HG03442 (cell line): ENCODE measurements around the gene ASTN2.

ENCODE experiments used
- ATAC-seq: cut with Tn5 transposase; IDR thresholded peaks from one replicate; pipeline ENCODE4 v1.9.1; 2021; ENCODE audit warnings: mild to moderate bottlenecking, moderate library complexity; ENCODE audit not compliant: unreplicated experiment

ASTN2 gene

DNA sequence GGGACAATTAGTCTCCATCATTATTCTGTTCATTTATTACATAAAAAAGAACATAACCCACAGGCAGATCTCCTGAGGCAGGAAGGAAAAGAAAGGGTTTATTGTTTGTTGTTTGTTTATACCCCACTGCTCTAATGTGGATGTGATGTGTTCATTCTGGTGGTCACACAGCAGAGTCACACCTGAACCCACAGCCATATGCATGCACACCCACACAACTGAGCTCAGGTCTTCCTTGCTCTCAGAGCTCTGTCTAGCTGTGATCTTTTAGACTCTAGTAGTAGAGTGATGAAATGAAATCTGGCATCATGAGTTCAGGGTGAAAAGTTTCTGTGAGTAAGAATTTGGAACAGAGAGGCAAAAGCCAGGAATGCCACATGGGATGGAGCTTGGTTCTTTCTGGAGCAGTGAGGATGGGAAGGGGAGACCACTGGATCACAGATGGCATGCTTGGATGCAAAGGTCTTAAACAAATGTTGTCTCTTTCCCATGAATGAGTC is 1034.3 kb downstream of the ASTN2 start:
- peak; percentile 77 for ATAC-seq

DNA sequence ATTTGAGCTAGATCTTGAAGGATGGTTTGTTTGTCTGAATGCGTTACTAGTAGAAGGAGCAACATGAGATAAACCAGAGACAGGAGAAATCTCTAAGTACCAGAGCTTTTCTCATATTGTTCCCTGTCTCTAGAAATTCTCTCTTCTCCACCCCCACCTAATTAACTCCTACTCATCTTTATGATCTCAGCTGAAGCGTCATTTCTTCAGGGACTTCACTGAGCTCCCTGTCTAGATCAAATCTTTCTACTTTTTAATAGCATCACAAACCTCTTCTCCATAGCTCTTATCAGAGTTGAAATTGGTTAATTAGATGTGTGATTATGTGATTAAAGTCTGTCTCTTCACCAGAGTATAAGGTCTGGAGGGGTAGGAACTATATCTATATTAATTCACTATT is 1035.0 kb downstream of the ASTN2 start:
- ATAC-seq = no peak

DNA sequence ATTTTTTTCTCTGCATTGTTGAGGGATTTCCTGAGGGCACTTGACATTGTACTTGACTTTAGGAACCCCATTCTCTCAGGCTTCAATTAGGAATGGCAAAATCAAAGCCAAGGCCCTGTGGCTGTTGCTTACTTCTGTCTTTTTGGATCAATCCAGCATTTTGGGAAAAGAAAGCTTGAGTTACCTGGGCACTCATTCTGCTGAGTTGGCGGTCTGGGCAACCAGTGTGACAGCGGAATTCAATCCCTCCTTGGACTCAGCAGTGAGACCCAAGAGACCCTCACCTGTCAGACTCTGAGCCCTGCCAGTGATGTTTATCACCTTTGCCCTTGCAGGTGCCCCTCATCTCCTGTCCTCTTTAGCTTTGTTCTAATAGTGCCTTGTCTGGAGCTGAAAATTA is 1036.0 kb downstream of the ASTN2 start:
- no peak for ATAC-seq

DNA sequence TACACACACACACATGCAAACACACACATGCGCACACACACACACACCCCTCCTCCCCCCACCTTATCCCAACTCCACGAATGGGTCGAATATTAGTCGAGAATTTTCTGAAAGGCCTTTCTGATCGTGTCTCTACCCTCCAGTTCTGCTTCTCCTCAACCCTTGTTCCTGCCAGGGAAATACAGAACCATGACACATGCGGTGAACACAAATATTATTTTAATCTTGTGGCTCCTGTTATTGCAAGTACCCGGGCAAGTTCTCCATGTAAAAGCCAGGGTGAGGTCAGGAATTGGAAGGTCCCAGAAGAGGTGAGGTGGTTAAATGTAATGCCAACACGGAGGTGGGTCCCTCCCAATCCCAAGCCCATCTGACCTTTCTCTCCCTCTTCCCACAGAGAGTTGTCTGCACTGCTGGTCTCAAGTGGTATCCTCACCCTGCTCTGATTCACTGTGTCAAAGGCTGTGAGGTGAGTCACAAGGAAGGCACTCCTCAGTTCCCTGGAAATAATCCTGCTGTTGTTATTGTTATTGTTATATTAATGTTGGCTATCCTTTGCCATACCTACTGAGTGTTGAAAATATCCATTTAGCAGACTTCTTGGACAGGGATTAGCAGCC is 1037.6 kb downstream of the ASTN2 start:
- ATAC-seq = no peak
